PFSK-1 (cell line): ENCODE results near the gene MPV17L.

ENCODE experiments used
- FOXP2 ChIP-seq: optimal IDR thresholded peaks from 2 replicates; pipeline ENCODE3; 2011; ENCODE audit warnings: borderline replicate concordance, control low read depth, inconsistent platforms; ENCODE audit not compliant: insufficient read depth; ENCODE audit errors: extremely low read length, extremely low read depth
- POLR2AphosphoS5 ChIP-seq: IDR thresholded peaks from 2 replicates; pipeline ENCODE4 v1.6.1; 2012; ENCODE audit warnings: low read depth, mild to moderate bottlenecking, control low read depth, low read length, moderate library complexity
- REST ChIP-seq, 2 experiments: IDR thresholded peaks; 2 replicates each; pipeline versions ENCODE4 v1.6.1 to v1.8.0; 2011 to 2012; ENCODE audit warnings: low read depth in 2 of 2, low read length in 2 of 2, control low read depth in 1 of 2, inconsistent platforms in 1 of 2, mild to moderate bottlenecking in 1 of 2, moderate library complexity in 1 of 2; ENCODE audit not compliant: insufficient read depth in 1 of 2
- SIN3A ChIP-seq: IDR thresholded peaks from 2 replicates; pipeline ENCODE4 v1.6.1; 2012; ENCODE audit warnings: mild to moderate bottlenecking, low read length, moderate library complexity, borderline replicate concordance; ENCODE audit not compliant: insufficient read depth
- TAF1 ChIP-seq: IDR thresholded peaks from 2 replicates; pipeline ENCODE4 v1.6.1; 2012; ENCODE audit warnings: low read length, control low read depth, borderline replicate concordance; ENCODE audit not compliant: insufficient read depth

DNA sequence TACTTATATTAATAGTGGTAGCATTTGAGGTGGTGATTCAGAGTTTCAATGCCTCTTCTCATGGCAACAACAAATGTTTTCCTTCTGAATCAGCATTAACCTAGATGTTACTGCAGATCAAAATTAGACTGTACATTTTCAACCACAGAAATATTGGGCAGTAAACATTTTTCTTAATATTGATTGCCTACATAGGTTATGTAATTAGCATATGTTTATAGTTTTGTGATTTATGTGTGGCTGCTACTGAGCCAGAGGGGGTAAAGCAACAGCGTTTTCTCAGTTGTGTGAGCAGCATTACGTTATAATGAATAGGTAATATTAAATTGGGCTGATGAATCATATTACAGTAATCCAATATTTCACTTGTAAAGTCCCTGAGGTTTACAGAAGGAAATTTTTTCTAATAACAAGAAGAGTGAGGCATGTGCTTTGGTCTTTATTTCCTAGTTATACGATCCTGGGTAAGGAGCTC, 20.0 kb downstream of the MPV17L start:
- TF ChIP-seq REST (IDR thresholded peaks at IDR 0.05; ENCODE audit: insufficient read depth in 1 of 2, low read depth in 2 of 2, low read length in 2 of 2) (no peak), TAF1 (no peak), FOXP2 (no peak), POLR2AphosphoS5 (no peak), SIN3A (no peak)
